Neural progenitor cell (in vitro differentiated cells): ENCODE results near the gene SHC3. TPM values are rescaled to one million over a fixed set of nuclear protein-coding genes. Genes with fewer than 3 reads are reported as not detected.

Source experiments
- DNase-seq: peaks from one replicate; pipeline ENCODE4 v3.0.0-alpha.2; 2016; ENCODE audit warnings: low spot score
- H2AFZ ChIP-seq: fragments of 200-600 bp; sonication (generic); replicated peaks from 2 replicates; pipeline ENCODE4 v1.6.1; 2016; ENCODE audit warnings: antibody characterized with exemption
- H3F3A ChIP-seq: fragments of 200-600 bp; sonication (generic); 2 replicates; pipeline ENCODE4 v1.6.1; 2016; ENCODE audit warnings: antibody characterized with exemption, low read depth
- H3K27ac ChIP-seq: fragments of 200-600 bp; sonication (generic); 2 replicates; pipeline ENCODE4 v1.5.1; 2016; ENCODE audit warnings: mild to moderate bottlenecking
- H3K27me3 ChIP-seq: fragments of 200-600 bp; sonication (generic); 2 replicates; pipeline ENCODE4 v1.6.1; 2016; ENCODE audit warnings: mild to moderate bottlenecking, moderate library complexity
- H3K36me3 ChIP-seq: fragments of 200-600 bp; sonication (generic); 2 replicates; pipeline ENCODE4 v1.5.1; 2016
- H3K4me1 ChIP-seq: fragments of 200-600 bp; sonication (generic); 2 replicates; pipeline ENCODE4 v1.6.1; 2016; ENCODE audit warnings: mixed run types
- H3K4me2 ChIP-seq: fragments of 200-600 bp; sonication (generic); 2 replicates; pipeline ENCODE4 v1.6.1; 2016
- H3K4me3 ChIP-seq: fragments of 200-600 bp; sonication (generic); 2 replicates; pipeline ENCODE4 v1.5.1; 2016
- H3K79me2 ChIP-seq: fragments of 200-600 bp; sonication (generic); 2 replicates; pipeline ENCODE4 v1.6.1; 2016; ENCODE audit warnings: low read depth
- H3K9ac ChIP-seq: fragments of 200-600 bp; sonication (generic); 2 replicates; pipeline ENCODE4 v1.6.1; 2016
- H3K9me3 ChIP-seq: fragments of 200-600 bp; sonication (generic); 2 replicates; pipeline ENCODE4 v1.5.1; 2016; ENCODE audit warnings: low read depth
- H4K20me1 ChIP-seq: fragments of 200-600 bp; sonication (generic); 2 replicates; pipeline ENCODE4 v1.6.1; 2016; ENCODE audit warnings: low read depth
- H3K27ac Mint-ChIP-seq: 3 replicates; pipeline ENCODE4 v1.8.0; 2021; ENCODE audit warnings: mixed read lengths
- H3K27me3 Mint-ChIP-seq: 2 replicates; pipeline ENCODE4 v1.8.0; 2022; ENCODE audit warnings: low read depth, mild to moderate bottlenecking, inconsistent platforms, moderate library complexity, mixed read lengths; ENCODE audit not compliant: insufficient read depth
- H3K36me3 Mint-ChIP-seq: 3 replicates; pipeline ENCODE4 v1.8.0; 2021; ENCODE audit warnings: mixed read lengths
- H3K4me1 Mint-ChIP-seq: 3 replicates; pipeline ENCODE4 v1.8.0; 2021; ENCODE audit warnings: mixed read lengths
- H3K4me3 Mint-ChIP-seq: 3 replicates; pipeline ENCODE4 v1.8.0; 2021; ENCODE audit warnings: mild to moderate bottlenecking, moderate library complexity, mixed read lengths
- H3K9me3 Mint-ChIP-seq: 3 replicates; pipeline ENCODE4 v1.8.0; 2020; ENCODE audit warnings: mixed read lengths
- EZH2 ChIP-seq: fragments of 200-600 bp; sonication (generic); IDR thresholded peaks from 2 replicates; pipeline ENCODE4 v1.6.1; 2017; ENCODE audit warnings: antibody characterized with exemption, mild to moderate bottlenecking, moderate library complexity
- EZH2phosphoT487 ChIP-seq: fragments of 200-600 bp; sonication (generic); IDR thresholded peaks from 2 replicates; pipeline ENCODE4 v1.6.1; 2017; ENCODE audit warnings: antibody characterized with exemption
- total RNA-seq: library from RNA; depleted of rRNA; stranded (reverse); fragments of >200 nt; gene quantifications from 2 replicates; pipeline ENCODE4 v1.2.3, GENCODE V29; 2015; ENCODE audit warnings: low replicate concordance
- TF ChIP-seq, protein P1 (sequence below): fragments of 200-600 bp; sonication (generic); IDR thresholded peaks from 2 replicates; pipeline ENCODE4 v1.5.1; 2017; ENCODE audit warnings: antibody characterized with exemption, mild to moderate bottlenecking

SHC3 gene
- total RNA-seq, 1 donor from 2014 or later: 0.64 TPM

DNA sequence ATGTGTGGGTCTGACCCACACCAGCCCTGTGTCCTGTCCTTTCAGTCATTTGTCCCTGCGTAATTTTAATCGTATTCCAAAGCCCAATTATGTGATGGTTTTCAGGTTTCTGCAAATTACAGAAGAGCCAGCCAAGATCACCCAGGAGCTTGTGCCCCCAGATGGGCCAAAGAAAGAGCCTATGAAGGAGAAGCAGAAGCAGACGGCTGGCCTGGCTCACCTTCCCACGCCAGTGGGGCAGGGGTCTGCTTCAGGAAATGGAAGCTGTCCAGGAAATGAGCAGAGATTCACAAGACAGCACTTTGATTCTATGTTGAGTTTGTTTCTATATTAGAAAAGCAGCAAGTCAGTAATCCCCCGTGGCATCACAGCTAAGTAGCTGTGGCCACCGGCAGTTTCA, 175.6 kb downstream of the SHC3 start:
- no peak overlapping the region for H3K9ac ChIP-seq
- Mint-ChIP-seq H3K9me3 (no peaks in the 10 kb centered on the region), H3K4me1 (peaks cover 43% of the 10 kb centered on the region), H3K36me3 (peaks cover 23% of the 10 kb centered on the region), H3K27me3 (peaks cover 4% of the 10 kb centered on the region), H3K27ac (peak overlapping the region; percentile 21), H3K4me3 (no peak overlapping the region)
- no peak overlapping the region for H3K4me2 ChIP-seq
- peaks cover 11% of the 10 kb centered on the region for H3K79me2 ChIP-seq
- TF ChIP-seq EZH2: no peak
- H3K27me3 ChIP-seq: no peaks in the 10 kb centered on the region
- peaks cover 11% of the 10 kb centered on the region for H3K4me1 ChIP-seq
- H3K36me3 ChIP-seq: no peaks in the 10 kb centered on the region
- no peak overlapping the region for H3K27ac ChIP-seq
- no peak for DNase-seq
- H2AFZ ChIP-seq: no peak overlapping the region
- H3F3A ChIP-seq: no peaks in the 10 kb centered on the region
- H3K9me3 ChIP-seq: no peaks in the 10 kb centered on the region
- no peak overlapping the region for H3K4me3 ChIP-seq
- peaks cover 41% of the 10 kb centered on the region for H4K20me1 ChIP-seq

DNA sequence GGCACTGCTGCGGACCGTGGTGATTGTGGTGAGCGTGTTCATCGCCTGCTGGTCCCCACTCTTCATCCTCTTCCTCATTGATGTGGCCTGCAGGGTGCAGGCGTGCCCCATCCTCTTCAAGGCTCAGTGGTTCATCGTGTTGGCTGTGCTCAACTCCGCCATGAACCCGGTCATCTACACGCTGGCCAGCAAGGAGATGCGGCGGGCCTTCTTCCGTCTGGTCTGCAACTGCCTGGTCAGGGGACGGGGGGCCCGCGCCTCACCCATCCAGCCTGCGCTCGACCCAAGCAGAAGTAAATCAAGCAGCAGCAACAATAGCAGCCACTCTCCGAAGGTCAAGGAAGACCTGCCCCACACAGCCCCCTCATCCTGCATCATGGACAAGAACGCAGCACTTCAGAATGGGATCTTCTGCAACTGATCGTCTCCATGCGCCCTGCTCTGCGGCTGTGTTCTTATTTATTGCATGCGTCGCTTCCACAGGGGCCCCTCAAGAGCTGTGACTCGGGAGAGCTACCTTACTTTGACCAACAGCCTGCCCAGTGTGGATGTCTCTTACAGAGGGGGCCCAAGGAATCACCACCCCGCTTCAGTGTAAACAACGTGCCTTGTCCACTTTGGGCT, 176.6 kb downstream of the SHC3 start:
- H3K9ac ChIP-seq: no peak overlapping the region
- H3K4me2 ChIP-seq: no peak overlapping the region
- no peaks in the 10 kb centered on the region for H3K9me3 Mint-ChIP-seq
- no peaks in the 10 kb centered on the region for H3K36me3 ChIP-seq
- peaks cover 11% of the 10 kb centered on the region for H3K4me1 ChIP-seq
- peaks cover 4% of the 10 kb centered on the region for H3K27me3 Mint-ChIP-seq
- H4K20me1 ChIP-seq: peaks cover 49% of the 10 kb centered on the region
- TF ChIP-seq EZH2 (no peak), EZH2phosphoT487 (no peak)
- TF ChIP-seq, protein P1, sequence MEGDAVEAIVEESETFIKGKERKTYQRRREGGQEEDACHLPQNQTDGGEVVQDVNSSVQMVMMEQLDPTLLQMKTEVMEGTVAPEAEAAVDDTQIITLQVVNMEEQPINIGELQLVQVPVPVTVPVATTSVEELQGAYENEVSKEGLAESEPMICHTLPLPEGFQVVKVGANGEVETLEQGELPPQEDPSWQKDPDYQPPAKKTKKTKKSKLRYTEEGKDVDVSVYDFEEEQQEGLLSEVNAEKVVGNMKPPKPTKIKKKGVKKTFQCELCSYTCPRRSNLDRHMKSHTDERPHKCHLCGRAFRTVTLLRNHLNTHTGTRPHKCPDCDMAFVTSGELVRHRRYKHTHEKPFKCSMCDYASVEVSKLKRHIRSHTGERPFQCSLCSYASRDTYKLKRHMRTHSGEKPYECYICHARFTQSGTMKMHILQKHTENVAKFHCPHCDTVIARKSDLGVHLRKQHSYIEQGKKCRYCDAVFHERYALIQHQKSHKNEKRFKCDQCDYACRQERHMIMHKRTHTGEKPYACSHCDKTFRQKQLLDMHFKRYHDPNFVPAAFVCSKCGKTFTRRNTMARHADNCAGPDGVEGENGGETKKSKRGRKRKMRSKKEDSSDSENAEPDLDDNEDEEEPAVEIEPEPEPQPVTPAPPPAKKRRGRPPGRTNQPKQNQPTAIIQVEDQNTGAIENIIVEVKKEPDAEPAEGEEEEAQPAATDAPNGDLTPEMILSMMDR: no peak
- no peak overlapping the region for H3K4me3 Mint-ChIP-seq
- peaks cover 17% of the 10 kb centered on the region for H3K79me2 ChIP-seq
- DNase-seq: no peak
- no peaks in the 10 kb centered on the region for H3K27me3 ChIP-seq
- peaks cover 50% of the 10 kb centered on the region for H3K4me1 Mint-ChIP-seq
- no peak overlapping the region for H3K27ac ChIP-seq
- no peaks in the 10 kb centered on the region for H3K9me3 ChIP-seq
- H2AFZ ChIP-seq: no peak overlapping the region
- H3F3A ChIP-seq: no peaks in the 10 kb centered on the region
- no peak overlapping the region for H3K27ac Mint-ChIP-seq
- no peak overlapping the region for H3K4me3 ChIP-seq
- peaks cover 25% of the 10 kb centered on the region for H3K36me3 Mint-ChIP-seq

DNA sequence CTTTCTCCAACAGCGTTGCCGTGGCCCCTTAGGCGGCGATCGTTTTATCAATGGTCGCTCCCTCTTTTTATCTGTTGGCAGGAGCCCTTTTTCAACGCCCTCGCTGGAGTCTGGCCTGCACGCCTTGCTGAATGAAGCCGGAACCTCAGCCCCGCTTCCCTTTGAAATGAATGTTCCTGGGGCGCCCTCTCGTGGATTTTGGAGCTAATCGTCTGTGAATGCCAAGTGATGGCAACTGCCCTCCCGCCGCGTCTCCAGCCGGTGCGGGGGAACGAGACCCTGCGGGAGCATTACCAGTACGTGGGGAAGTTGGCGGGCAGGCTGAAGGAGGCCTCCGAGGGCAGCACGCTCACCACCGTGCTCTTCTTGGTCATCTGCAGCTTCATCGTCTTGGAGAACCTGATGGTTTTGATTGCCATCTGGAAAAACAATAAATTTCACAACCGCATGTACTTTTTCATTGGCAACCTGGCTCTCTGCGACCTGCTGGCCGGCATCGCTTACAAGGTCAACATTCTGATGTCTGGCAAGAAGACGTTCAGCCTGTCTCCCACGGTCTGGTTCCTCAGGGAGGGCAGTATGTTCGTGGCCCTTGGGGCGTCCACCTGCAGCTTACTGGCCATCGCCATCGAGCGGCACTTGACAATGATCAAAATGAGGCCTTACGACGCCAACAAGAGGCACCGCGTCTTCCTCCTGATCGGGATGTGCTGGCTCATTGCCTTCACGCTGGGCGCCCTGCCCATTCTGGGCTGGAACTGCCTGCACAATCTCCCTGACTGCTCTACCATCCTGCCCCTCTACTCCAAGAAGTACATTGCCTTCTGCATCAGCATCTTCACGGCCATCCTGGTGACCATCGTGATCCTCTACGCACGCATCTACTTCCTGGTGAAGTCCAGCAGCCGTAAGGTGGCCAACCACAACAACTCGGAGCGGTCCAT, 177.4 kb downstream of the SHC3 start:
- Histone ChIP-seq H3K36me3 (no peaks in the 10 kb centered on the region), H3K27ac (no peak overlapping the region), H3F3A (no peaks in the 10 kb centered on the region), H3K4me1 (peaks cover 11% of the 10 kb centered on the region), H3K79me2 (peaks cover 24% of the 10 kb centered on the region), H3K4me3 (no peak overlapping the region), H3K9ac (no peak overlapping the region), H2AFZ (no peak overlapping the region), H3K4me2 (peak overlapping the region; percentile 30), H3K9me3 (no peaks in the 10 kb centered on the region), H4K20me1 (peaks cover 56% of the 10 kb centered on the region), H3K27me3 (no peaks in the 10 kb centered on the region)
- H3K36me3 Mint-ChIP-seq: peaks cover 31% of the 10 kb centered on the region
- peaks cover 4% of the 10 kb centered on the region for H3K27me3 Mint-ChIP-seq
- H3K9me3 Mint-ChIP-seq: no peaks in the 10 kb centered on the region
- H3K4me3 Mint-ChIP-seq: no peak overlapping the region
- DNase-seq: peak; percentile 95
- no peak overlapping the region for H3K27ac Mint-ChIP-seq
- peaks cover 57% of the 10 kb centered on the region for H3K4me1 Mint-ChIP-seq
- TF ChIP-seq EZH2: no peak
- TF ChIP-seq EZH2phosphoT487: no peak
- TF ChIP-seq, protein P1: peak; percentile 87
